Measurements from ENCODE around the gene AMER3.

Gene AMER3

GRCh38 chr2:130756053-130756873, 923 bp downstream of the AMER3 start:
- no peak for DNase-seq (ENCODE audit: low read depth in 2 of 2)

- no peak for DNase-seq (ENCODE audit: low read depth in 2 of 2)
These were observed 1.7 kb downstream of the AMER3 start for GRCh38 chr2:130756874-130757668.

- DNase-seq (ENCODE audit: low read depth in 2 of 2): no peak
These were observed 4.8 kb downstream of the AMER3 start for GRCh38 chr2:130759906-130760753.

GRCh38 chr2:130760754-130761751, 5.7 kb downstream of the AMER3 start:
- DNase-seq (ENCODE audit: low read depth in 2 of 2): no peak

- DNase-seq (ENCODE audit: low read depth in 2 of 2): no peak
These were observed 6.9 kb downstream of the AMER3 start for GRCh38 chr2:130762031-130762909.

GRCh38 chr2:130762910-130763385, 7.6 kb downstream of the AMER3 start:
- DNase-seq (ENCODE audit: low read depth in 2 of 2): no peak

GRCh38 chr2:130763405-130763804, 8.1 kb downstream of the AMER3 start:
- DNase-seq (ENCODE audit: low read depth in 2 of 2): no peak

- no peak for DNase-seq (ENCODE audit: low read depth in 2 of 2)
These were observed 8.9 kb downstream of the AMER3 start for GRCh38 chr2:130764035-130764820.

GRCh38 chr2:130764821-130765115, 9.4 kb downstream of the AMER3 start:
- no peak for DNase-seq (ENCODE audit: low read depth in 2 of 2)

- DNase-seq (ENCODE audit: low read depth in 2 of 2): no peak
These were observed 10.1 kb downstream of the AMER3 start for GRCh38 chr2:130765464-130765863.

GRCh38 chr2:130766037-130766436, 10.7 kb downstream of the AMER3 start:
- DNase-seq (ENCODE audit: low read depth in 2 of 2): no peak

GRCh38 chr2:130766711-130767407, 11.5 kb downstream of the AMER3 start:
- no peak for DNase-seq (ENCODE audit: low read depth in 2 of 2)

- no peak for DNase-seq (ENCODE audit: low read depth in 2 of 2)
These were observed 12.1 kb downstream of the AMER3 start for GRCh38 chr2:130767408-130767775.

GRCh38 chr2:130768191-130768855, 13.0 kb downstream of the AMER3 start:
- no peak for DNase-seq (ENCODE audit: low read depth in 2 of 2)

- DNase-seq (ENCODE audit: low read depth in 2 of 2): no peak
These were observed 14.1 kb downstream of the AMER3 start for GRCh38 chr2:130769343-130769907.

- DNase-seq (ENCODE audit: low read depth in 2 of 2): no peak
These were observed 21.2 kb downstream of the AMER3 start for GRCh38 chr2:130776550-130776949.

- DNase-seq (ENCODE audit: low read depth in 2 of 2): no peak
These were observed 23.4 kb downstream of the AMER3 start for GRCh38 chr2:130778781-130779180.

Measured in stimulated activated CD4-positive, alpha-beta T cell treated with anti-CD3 and anti-CD28 coated beads, Interleukin-12 subunit alpha, Interleukin-12 subunit beta, amount 100 ng/mL, for 24 hours (primary cell).